ENCODE results near the gene ALPL.

DNA sequence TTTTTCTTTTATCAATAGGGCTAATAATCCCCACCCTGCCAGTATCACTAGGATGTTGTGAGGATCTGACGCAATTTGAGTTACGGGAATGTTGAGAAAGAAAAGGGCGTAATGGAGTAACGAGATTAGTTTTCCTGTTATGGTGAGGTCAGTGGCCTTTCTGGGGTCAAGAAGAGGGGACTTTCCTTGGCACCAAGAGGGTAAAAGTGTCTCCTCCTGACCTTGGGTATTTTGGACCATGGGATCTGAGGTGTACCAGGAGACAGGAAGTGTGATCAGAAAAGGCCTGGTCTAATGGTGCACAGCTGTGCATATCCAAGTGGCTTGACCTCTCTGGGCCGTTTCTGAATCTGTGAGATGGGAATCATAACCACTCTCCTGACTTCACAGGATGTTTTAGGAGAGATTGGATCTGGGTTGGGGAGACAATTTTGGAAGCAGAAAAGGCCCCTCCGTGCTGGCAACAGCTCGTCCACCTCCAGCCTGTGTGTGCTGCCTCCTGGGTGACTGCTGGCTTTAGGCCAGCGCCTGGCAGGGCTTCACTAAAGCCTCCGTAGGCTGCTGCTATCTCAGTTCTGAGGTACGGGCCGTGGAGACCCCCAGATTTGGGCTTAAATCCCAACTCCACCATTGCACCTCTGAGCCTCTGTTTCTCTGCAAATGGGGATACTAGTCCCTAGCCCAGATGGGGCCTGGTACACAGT lies 37.1 kb downstream of the ALPL start:
- TF ChIP-seq, protein P1, sequence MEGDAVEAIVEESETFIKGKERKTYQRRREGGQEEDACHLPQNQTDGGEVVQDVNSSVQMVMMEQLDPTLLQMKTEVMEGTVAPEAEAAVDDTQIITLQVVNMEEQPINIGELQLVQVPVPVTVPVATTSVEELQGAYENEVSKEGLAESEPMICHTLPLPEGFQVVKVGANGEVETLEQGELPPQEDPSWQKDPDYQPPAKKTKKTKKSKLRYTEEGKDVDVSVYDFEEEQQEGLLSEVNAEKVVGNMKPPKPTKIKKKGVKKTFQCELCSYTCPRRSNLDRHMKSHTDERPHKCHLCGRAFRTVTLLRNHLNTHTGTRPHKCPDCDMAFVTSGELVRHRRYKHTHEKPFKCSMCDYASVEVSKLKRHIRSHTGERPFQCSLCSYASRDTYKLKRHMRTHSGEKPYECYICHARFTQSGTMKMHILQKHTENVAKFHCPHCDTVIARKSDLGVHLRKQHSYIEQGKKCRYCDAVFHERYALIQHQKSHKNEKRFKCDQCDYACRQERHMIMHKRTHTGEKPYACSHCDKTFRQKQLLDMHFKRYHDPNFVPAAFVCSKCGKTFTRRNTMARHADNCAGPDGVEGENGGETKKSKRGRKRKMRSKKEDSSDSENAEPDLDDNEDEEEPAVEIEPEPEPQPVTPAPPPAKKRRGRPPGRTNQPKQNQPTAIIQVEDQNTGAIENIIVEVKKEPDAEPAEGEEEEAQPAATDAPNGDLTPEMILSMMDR (conservative IDR thresholded peaks at IDR 0.05; ENCODE audit: low read depth, low read length), result no peak
- no peak for TF ChIP-seq EZH2 (IDR thresholded peaks at IDR 0.05; ENCODE audit: low read length, unreplicated experiment)
- no peak for TF ChIP-seq EZH2phosphoT487 (IDR thresholded peaks at IDR 0.05; ENCODE audit: borderline replicate concordance, low read length)

All from PC-3 (cell line).